H9 (cell line): Measurements from ENCODE around the gene HEG1. TPM values are rescaled to one million over a fixed set of nuclear protein-coding genes. Genes with fewer than 3 reads are reported as not detected.

Experiments
- DNase-seq: peaks from one replicate; pipeline ENCODE4 v3.0.0-alpha.2; 2017
- H2AFZ ChIP-seq: one replicate; pipeline ENCODE4 v1.6.1; 2013; ENCODE audit warnings: mild to moderate bottlenecking, low read length, control low read depth, moderate library complexity
- H2AK5ac ChIP-seq: 2 replicates; pipeline ENCODE4 v1.6.1; 2013; ENCODE audit warnings: low read length, control low read depth, mixed read lengths; ENCODE audit not compliant: insufficient read length
- H2BK120ac ChIP-seq: one replicate; pipeline ENCODE4 v1.6.1; 2013; ENCODE audit warnings: low read depth, mild to moderate bottlenecking, low read length, control low read depth, inconsistent platforms; ENCODE audit not compliant: poor library complexity, severe bottlenecking
- H2BK12ac ChIP-seq: 2 replicates; pipeline ENCODE4 v1.6.1; 2013; ENCODE audit warnings: low read length, control low read depth, mixed read lengths, low read depth; ENCODE audit not compliant: insufficient read length
- H2BK15ac ChIP-seq: 2 replicates; pipeline ENCODE4 v1.6.1; 2013; ENCODE audit warnings: low read depth, low read length, control low read depth
- H2BK20ac ChIP-seq: one replicate; pipeline ENCODE4 v1.6.1; 2013; ENCODE audit warnings: low read depth, mild to moderate bottlenecking, low read length, control low read depth, inconsistent platforms; ENCODE audit not compliant: poor library complexity, severe bottlenecking
- H2BK5ac ChIP-seq: 2 replicates; pipeline ENCODE4 v1.6.1; 2013; ENCODE audit warnings: low read length, control low read depth, mixed read lengths; ENCODE audit not compliant: insufficient read length
- H3K14ac ChIP-seq: 2 replicates; pipeline ENCODE4 v1.6.1; 2013; ENCODE audit warnings: low read length, control low read depth; ENCODE audit not compliant: insufficient read depth
- H3K18ac ChIP-seq: 2 replicates; pipeline ENCODE4 v1.6.1; 2013; ENCODE audit warnings: low read depth, mild to moderate bottlenecking, mixed read lengths, low read length, control low read depth; ENCODE audit not compliant: insufficient read length
- H3K23ac ChIP-seq: 2 replicates; pipeline ENCODE4 v1.6.1; 2013; ENCODE audit warnings: low read length, control low read depth, mixed read lengths, low read depth; ENCODE audit not compliant: insufficient read length
- H3K23me2 ChIP-seq: 2 replicates; pipeline ENCODE4 v1.6.1; 2013; ENCODE audit warnings: low read depth, mild to moderate bottlenecking, mixed read lengths, low read length, control low read depth; ENCODE audit not compliant: insufficient read length, poor library complexity, severe bottlenecking
- H3K27ac ChIP-seq: 2 replicates; pipeline ENCODE4 v1.5.1; 2013; ENCODE audit warnings: low read length, control low read depth, mixed read lengths, low read depth; ENCODE audit not compliant: insufficient read length
- H3K27me3 ChIP-seq: 2 replicates; pipeline ENCODE4 v1.6.1; 2013; ENCODE audit warnings: low read length, control low read depth, inconsistent platforms; ENCODE audit not compliant: insufficient read depth
- H3K4ac ChIP-seq: 2 replicates; pipeline ENCODE4 v1.6.1; 2013; ENCODE audit warnings: low read depth, mild to moderate bottlenecking, control low read depth, inconsistent platforms, low read length, moderate library complexity
- H3K4me1 ChIP-seq: 2 replicates; pipeline ENCODE4 v1.6.1; 2013; ENCODE audit warnings: low read length, control low read depth, inconsistent platforms; ENCODE audit not compliant: insufficient read depth
- H3K4me2 ChIP-seq: 2 replicates; pipeline ENCODE4 v1.6.1; 2013; ENCODE audit warnings: low read length, control low read depth, mixed read lengths; ENCODE audit not compliant: insufficient read length, insufficient read depth
- H3K56ac ChIP-seq: 2 replicates; pipeline ENCODE4 v1.6.1; 2013; ENCODE audit warnings: low read depth, mild to moderate bottlenecking, mixed read lengths, low read length, control low read depth; ENCODE audit not compliant: insufficient read length
- H3K79me1 ChIP-seq: 2 replicates; pipeline ENCODE4 v1.6.1; 2013; ENCODE audit warnings: low read depth, mild to moderate bottlenecking, moderate library complexity, low read length, control low read depth, inconsistent platforms; ENCODE audit not compliant: insufficient read depth, poor library complexity, severe bottlenecking
- H3K79me2 ChIP-seq: 2 replicates; pipeline ENCODE4 v1.6.1; 2013; ENCODE audit warnings: low read length, control low read depth, inconsistent platforms; ENCODE audit not compliant: insufficient read depth
- H3K9ac ChIP-seq: 2 replicates; pipeline ENCODE4 v1.6.1; 2013; ENCODE audit warnings: low read length, control low read depth, mixed read lengths; ENCODE audit not compliant: insufficient read length; ENCODE audit errors: extremely low read depth
- H3K9me3 ChIP-seq: one replicate; pipeline ENCODE4 v1.6.1; 2013; ENCODE audit warnings: low read depth, low read length, inconsistent platforms; ENCODE audit not compliant: control insufficient read depth
- H3T11ph ChIP-seq: one replicate; pipeline ENCODE4 v1.6.1; 2013; ENCODE audit warnings: mild to moderate bottlenecking, low read length, control low read depth, inconsistent platforms
- H4K20me1 ChIP-seq: one replicate; pipeline ENCODE4 v1.6.1; 2013; ENCODE audit not compliant: control insufficient read depth, insufficient read length, insufficient read depth
- H4K5ac ChIP-seq: 2 replicates; pipeline ENCODE4 v1.6.1; 2013; ENCODE audit warnings: low read depth, mild to moderate bottlenecking, mixed read lengths, low read length, control low read depth; ENCODE audit not compliant: insufficient read length
- H4K8ac ChIP-seq: replicated peaks from 2 replicates; pipeline ENCODE4 v1.6.1; 2013; ENCODE audit warnings: low read length, control low read depth, mixed read lengths, low read depth; ENCODE audit not compliant: insufficient read length
- H4K91ac ChIP-seq: 2 replicates; pipeline ENCODE4 v1.6.1; 2013; ENCODE audit warnings: low read depth, mild to moderate bottlenecking, moderate library complexity, mixed read lengths, low read length, control low read depth; ENCODE audit not compliant: insufficient read length
- H3K27ac Mint-ChIP-seq, 3 experiments: 2 replicates in 2 of 3; 3 replicates in 1 of 3; pipeline ENCODE4 v1.8.0; 2020 to 2021; ENCODE audit warnings: mixed read lengths in 3 of 3, mild to moderate bottlenecking in 1 of 3, moderate library complexity in 1 of 3
- H3K27me3 Mint-ChIP-seq: 2 replicates; pipeline ENCODE4 v1.8.0; 2021; ENCODE audit warnings: low read depth, mild to moderate bottlenecking, moderate library complexity, mixed read lengths
- H3K36me3 Mint-ChIP-seq, 3 experiments: 2 replicates in 2 of 3; 3 replicates in 1 of 3; pipeline ENCODE4 v1.8.0; 2020 to 2021; ENCODE audit warnings: low read depth in 3 of 3, mixed read lengths in 3 of 3; ENCODE audit not compliant: insufficient read depth in 1 of 3
- H3K4me1 Mint-ChIP-seq, 2 experiments: 2 replicates each; pipeline ENCODE4 v1.8.0; 2020; ENCODE audit warnings: mixed read lengths in 2 of 2
- H3K4me3 Mint-ChIP-seq, 2 experiments: 2 replicates in 1 of 2; 3 replicates in 1 of 2; pipeline ENCODE4 v1.8.0; 2020 to 2021; ENCODE audit warnings: mild to moderate bottlenecking in 2 of 2, mixed read lengths in 2 of 2, moderate library complexity in 1 of 2
- H3K9me3 Mint-ChIP-seq, 2 experiments: 2 replicates in 1 of 2; 3 replicates in 1 of 2; pipeline ENCODE4 v1.8.0; 2020; ENCODE audit warnings: mild to moderate bottlenecking in 2 of 2, mixed read lengths in 2 of 2, moderate library complexity in 1 of 2
- WGBS: extraction: QIAGEN DNeasy Blood & Tissue Kit; methylation state at CpG from one replicate; pipeline ENCODE4 v1.1.7; 2013; ENCODE audit warnings: missing lambda C conversion rate, low lambda C conversion rate, mixed read lengths; ENCODE audit not compliant: insufficient read length; ENCODE audit errors: extremely low coverage; 5-methylcytosine and 5-hydroxymethylcytosine counted together
- total RNA-seq: library from RNA; stranded (reverse); gene quantifications from 2 replicates; pipeline ENCODE4 v1.2.1, GENCODE V29; 2021
- TF ChIP-seq, protein P1 (sequence below): fragments of 200-600 bp; sonication (generic); conservative IDR thresholded peaks from 3 replicates; pipeline ENCODE4 v1.8.0; 2021; ENCODE audit warnings: antibody characterized with exemption, mild to moderate bottlenecking

Gene HEG1
- total RNA-seq, 1 experiment from 2014 or later, result 10.3 TPM

GRCh38 chr3:125079675-125080045, 23.9 kb upstream of the HEG1 start:
- H2BK120ac ChIP-seq, result no peak overlapping the region
- no peak overlapping the region for H3K4me2 ChIP-seq
- H3K79me1 ChIP-seq, result no peaks in the 10 kb centered on the region
- H3K23me2 ChIP-seq, result no peaks in the 10 kb centered on the region
- no peak overlapping the region for H3K4ac ChIP-seq
- no peak overlapping the region for H2BK20ac ChIP-seq
- no peak overlapping the region for H3K14ac ChIP-seq
- H3K27ac ChIP-seq, result no peak overlapping the region
- H3K27me3 Mint-ChIP-seq, result no peaks in the 10 kb centered on the region
- H2AK5ac ChIP-seq, result no peak overlapping the region
- H3K27me3 ChIP-seq, result no peaks in the 10 kb centered on the region
- no peak overlapping the region for H4K5ac ChIP-seq
- H3K9ac ChIP-seq, result no peak overlapping the region
- no peak overlapping the region for H4K91ac ChIP-seq
- no peak overlapping the region for H3K18ac ChIP-seq
- H2AFZ ChIP-seq, result no peak overlapping the region
- H3K27ac Mint-ChIP-seq, result no peak overlapping the region
- no peaks in the 10 kb centered on the region for H3K79me2 ChIP-seq
- no peak for DNase-seq
- no peaks in the 10 kb centered on the region for H3K9me3 ChIP-seq
- no CpG with 5 or more reads among the region's 1 CpG for WGBS
- H3K4me1 Mint-ChIP-seq, result peaks cover 19 to 24% of the 10 kb centered on the region in 2 experiments
- H3K4me1 ChIP-seq, result no peaks in the 10 kb centered on the region; the same call in 1 of the 2 replicates
- H3K36me3 Mint-ChIP-seq, result peaks cover 2 to 8% (median 8%) of the 10 kb centered on the region in 3 experiments; a peak in 5 of 7 replicates
- H3K4me3 Mint-ChIP-seq, result no peak overlapping the region
- H3K23ac ChIP-seq, result no peak overlapping the region
- H3T11ph ChIP-seq, result no peak overlapping the region
- H3K9me3 Mint-ChIP-seq, result no peaks in the 10 kb centered on the region
- TF ChIP-seq, protein P1, sequence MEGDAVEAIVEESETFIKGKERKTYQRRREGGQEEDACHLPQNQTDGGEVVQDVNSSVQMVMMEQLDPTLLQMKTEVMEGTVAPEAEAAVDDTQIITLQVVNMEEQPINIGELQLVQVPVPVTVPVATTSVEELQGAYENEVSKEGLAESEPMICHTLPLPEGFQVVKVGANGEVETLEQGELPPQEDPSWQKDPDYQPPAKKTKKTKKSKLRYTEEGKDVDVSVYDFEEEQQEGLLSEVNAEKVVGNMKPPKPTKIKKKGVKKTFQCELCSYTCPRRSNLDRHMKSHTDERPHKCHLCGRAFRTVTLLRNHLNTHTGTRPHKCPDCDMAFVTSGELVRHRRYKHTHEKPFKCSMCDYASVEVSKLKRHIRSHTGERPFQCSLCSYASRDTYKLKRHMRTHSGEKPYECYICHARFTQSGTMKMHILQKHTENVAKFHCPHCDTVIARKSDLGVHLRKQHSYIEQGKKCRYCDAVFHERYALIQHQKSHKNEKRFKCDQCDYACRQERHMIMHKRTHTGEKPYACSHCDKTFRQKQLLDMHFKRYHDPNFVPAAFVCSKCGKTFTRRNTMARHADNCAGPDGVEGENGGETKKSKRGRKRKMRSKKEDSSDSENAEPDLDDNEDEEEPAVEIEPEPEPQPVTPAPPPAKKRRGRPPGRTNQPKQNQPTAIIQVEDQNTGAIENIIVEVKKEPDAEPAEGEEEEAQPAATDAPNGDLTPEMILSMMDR, result no peak
- H4K8ac ChIP-seq, result no peak overlapping the region
- no peaks in the 10 kb centered on the region for H4K20me1 ChIP-seq
- H3K56ac ChIP-seq, result no peak overlapping the region
- no peak overlapping the region for H2BK12ac ChIP-seq
- no peak overlapping the region for H2BK15ac ChIP-seq
- H2BK5ac ChIP-seq, result no peak overlapping the region
